HG03139 (cell line): ENCODE measurements around the gene GALNT17.

ENCODE experiments used
- ATAC-seq: cut with Tn5 transposase; IDR thresholded peaks from one replicate; pipeline ENCODE4 v1.9.1; 2021; ENCODE audit not compliant: unreplicated experiment

The GALNT17 gene

DNA sequence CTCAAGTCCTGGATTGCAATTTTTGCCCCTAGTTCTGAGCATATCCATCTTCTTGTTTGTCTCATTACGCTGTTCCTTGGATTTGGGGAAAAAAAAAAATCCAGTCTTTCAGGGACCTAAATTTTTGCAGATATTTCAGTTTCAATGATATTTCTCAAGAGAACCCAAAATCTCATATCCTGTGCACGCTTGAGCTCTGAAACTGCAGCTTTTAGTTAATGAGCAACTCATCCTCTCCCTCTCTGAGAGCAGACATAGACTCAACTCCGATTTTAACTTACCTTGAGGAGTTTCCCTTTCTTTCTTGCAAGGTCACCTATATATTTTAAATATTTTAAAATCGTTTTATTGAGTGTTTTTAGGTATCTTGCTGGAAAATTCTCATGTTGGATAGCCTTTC lies 200.3 kb downstream of the GALNT17 start:
- no peak for ATAC-seq

DNA sequence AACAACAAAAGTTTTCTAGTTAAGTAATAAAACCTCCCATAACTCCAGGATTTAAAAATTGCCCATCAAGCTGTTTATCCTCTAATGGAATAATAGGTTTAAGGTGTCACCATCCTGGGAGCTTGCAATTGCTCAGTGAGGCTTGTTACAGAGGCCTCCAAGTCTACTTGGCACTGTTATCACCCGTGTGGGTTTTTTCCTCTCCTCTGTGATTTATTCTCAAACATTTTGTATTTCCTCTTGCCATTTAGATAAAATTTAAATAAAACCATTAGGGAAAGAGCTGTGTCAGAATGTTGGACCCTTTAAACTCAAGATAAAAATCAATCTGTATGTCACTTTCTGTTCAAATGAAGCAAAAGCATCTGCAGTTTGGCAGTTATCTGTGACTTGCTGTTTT lies 202.6 kb downstream of the GALNT17 start:
- ATAC-seq = no peak

DNA sequence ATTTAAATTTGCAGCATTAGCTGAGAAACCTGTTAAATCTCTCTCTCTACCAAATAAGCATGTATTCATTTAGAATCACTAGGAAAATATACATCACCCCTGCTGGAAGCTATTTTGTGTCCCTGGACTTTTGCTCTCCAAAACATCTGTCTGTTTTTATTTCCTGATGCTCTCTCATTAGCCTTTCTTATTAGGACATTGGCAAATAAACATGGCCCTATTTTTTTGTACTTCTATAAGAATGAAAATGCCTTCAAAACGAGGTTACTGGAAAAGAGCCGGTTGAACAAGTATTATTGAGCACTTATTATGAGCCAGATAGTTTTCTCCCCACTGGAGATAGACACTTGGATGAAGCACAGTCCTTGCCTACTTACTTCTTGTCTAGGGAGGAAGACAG lies 206.9 kb downstream of the GALNT17 start:
- no peak for ATAC-seq

DNA sequence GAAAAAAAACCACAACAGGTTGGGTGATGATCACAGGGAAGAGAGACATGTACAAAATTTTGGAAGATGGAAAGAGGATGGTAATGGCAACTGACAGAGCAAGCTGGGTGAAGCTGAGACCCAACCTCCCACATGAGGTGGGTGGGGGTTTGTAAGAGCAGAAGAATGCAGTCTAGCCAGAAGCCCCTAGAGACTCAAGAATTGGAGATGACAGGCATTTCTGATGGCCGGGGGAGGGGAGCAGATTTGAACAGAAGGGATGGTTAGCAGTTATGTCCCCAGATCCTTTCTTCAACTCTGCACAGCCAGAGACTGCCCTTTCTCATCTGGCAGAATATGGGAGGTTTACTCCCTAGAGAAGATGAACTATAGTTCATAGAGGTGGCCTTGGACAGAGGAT lies 208.0 kb downstream of the GALNT17 start:
- no peak for ATAC-seq

DNA sequence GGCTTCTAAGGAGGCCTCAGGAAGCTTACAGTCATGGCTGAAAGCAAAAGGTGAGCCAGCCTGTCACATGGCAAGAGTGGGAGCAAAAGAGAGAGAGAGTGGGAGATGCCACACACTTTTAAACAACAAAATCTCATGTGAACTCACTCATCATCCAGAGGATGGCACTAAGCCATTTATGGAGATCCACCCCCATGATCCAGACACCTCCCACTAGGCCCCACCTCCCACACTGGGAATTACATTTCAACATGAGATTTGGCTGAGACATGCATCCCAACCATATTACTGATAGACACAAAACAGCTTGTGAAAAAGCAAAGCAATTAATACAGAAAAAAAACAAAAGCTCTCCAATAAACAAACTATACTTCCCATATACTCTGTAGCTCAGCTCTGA lies 210.3 kb downstream of the GALNT17 start:
- ATAC-seq = no peak

DNA sequence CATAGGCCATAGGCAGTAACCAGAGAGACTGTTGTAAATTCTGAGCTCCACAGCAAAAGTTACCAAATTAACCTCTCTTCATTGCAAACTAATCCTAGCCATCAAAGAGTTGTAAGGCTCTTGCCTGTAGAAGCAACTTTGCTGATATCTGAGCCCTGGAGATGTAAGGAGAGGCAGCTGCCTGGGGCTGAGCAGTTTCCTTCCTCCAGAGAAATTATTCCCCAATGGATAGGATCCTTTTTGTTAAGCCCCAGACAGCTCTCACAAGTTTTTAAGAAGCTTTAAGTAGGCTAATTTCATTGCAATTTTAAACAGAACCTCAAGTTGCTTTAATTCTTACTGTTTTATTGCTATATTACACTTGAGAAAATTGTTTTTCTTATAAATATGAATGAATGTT lies 211.1 kb downstream of the GALNT17 start:
- no peak for ATAC-seq

DNA sequence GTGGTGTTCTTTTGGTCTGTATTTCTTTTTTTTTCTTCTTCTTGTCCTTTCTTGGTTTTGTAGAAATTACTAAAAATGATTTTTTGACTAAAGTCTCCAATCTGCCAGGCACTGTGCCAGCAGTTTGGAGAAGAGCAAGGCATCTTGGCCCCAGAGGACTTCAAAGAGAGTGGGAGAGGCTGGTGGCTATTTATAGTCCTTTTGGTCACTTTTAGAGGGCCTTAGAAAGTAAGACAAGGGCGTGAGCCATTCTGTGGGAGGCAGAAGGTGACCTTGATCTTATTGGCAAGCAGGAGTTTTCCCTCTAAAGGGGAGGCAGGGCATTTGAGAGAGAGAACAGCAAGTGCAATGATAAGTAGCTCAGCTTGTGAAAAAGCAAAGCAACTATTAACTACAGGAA lies 211.9 kb downstream of the GALNT17 start:
- ATAC-seq = no peak

DNA sequence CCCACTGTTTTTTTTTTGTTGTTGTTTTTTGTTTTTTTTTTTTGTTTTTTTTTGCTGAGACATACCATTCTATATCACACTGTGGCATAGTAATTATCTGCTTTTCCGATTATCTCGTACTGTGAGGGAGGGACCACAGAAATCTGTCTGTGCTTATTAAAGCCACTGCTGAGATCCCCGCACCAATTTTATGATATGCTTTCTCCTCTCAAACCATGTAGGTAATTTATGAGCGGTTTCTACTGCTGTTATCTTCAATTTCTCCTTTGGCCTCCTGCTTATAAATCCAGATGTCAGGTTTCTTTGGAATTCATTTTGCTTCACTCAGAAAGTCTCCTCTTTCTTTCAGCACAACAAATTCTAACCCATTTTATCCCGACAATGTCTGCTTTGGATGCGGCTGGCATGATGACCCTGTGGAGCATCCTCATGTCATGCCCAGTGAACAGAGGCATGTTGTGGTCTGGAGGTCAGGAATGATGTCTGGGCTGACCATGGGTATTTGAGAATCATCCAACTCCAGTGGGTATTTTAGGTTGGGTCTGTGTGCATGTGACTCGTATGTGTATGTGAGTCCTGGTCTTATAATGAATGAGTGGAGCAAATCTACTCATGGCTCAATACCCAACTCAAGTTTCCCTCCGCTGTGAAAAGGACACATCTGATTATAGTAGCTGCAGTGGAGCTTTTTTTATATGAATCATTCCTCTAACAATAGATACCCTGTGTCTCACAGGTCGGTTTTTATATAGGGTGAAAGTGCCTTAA lies 213.4 kb downstream of the GALNT17 start:
- ATAC-seq = no peak

DNA sequence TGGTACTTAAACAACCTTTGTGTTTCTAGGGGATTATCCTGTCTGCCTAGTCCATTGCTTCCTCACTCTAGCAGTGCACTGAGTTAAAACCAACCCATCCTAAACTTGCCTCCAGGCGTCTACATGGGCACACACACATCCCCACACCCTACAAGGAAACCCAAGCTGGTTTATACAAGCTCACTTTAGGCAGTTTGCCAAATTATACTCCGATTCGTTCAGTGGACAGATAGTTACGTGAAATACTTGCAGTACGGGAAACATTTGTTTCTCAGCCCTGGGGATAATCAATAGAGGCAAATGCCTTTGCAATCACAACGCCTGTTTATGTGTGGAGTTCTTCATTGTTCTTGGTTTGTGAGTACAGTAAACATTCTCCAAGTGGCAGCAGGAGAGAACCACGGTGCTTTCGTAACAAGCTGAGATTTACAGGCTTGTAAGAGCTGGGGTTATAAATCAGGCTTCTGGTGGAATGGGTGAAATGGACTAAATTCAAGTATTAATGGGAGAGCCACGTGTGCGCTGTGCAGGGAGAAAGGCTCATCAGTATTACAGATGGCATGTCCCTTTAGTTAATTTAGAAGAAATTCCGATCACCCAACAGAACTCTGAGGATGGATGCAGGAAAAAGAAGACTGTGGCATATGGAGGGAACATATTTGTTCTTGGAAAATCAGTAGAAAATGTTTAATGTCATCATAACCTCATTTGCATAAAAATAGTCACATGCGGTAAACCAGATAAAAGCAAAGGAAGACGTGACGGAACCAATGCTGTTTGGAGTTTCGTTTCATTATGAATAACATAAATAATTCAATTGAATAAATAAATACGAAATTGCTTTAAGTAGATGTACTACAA lies 217.1 kb downstream of the GALNT17 start:
- no peak for ATAC-seq

DNA sequence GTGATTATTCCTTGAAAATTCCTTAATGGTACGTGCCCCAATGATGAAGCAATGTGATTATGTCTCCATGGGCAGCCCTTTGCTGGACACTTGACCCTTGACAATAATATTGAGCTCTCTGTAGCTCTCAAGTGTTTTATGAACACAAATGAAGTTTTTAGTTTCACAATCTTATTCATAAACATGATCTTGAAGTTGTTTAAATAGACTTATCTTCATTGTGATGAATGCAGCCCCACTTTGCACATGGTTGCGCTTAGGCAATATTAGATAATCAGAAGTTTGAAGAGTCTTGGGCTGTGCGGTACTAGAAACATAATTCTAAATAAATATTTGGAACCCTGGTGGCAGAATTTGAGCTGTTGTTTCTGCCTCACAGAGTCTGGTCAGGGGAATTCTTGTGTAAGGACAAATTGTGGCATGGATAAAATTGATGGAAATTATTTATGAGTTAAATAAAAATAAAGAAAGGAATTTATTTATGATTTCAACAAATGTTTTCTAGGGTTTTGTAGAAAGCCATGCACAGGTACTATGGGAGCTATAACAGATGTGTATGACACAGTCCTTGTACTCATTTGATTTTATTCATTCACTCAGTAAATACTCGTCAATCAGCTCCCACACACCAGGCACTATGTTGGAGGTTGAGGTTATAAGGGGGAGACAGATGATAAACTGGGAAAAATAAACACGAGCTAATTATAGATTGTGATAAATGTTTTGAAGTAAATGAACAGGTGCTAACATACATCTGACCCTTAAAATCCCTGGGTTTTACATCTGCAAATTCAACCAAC lies 217.9 kb downstream of the GALNT17 start:
- no peak for ATAC-seq

DNA sequence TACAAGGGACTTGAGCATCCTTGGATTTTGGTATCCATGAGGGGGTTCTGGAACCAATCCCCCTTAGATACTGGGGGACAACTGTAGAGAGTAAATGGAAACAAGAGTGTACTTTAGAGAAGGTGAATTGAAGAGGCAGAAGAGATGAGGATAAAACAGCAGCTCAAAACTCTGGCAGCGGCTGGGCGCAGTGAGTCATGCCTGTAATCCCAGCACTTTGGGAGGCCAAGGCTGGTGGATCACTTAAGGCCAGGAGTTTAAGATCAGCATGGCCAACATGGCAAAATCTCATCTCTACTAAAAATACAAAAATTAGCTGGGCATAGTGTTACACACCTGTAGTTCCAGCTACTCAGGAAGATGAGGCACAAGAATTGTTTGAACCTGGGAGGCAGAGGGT lies 218.7 kb downstream of the GALNT17 start:
- no peak for ATAC-seq

DNA sequence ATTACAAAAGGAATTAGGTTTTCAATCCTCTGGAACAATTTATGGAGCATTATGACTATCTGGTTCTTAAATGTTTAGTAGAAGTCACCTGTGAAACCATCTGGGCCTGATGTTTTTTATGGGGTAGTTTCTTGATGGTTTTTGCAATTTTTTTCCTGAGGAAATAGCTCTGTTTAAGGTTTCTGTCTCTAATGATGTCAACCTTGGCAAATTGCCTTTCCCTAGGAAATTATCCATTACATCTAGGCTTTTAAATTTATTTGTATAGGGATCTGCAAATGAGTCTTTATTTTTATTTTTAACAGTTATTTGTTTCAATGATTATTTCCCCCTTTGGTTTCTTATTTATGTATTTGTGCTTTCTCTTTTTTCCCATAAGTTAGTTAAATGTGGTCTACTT lies 222.8 kb downstream of the GALNT17 start:
- no peak for ATAC-seq

DNA sequence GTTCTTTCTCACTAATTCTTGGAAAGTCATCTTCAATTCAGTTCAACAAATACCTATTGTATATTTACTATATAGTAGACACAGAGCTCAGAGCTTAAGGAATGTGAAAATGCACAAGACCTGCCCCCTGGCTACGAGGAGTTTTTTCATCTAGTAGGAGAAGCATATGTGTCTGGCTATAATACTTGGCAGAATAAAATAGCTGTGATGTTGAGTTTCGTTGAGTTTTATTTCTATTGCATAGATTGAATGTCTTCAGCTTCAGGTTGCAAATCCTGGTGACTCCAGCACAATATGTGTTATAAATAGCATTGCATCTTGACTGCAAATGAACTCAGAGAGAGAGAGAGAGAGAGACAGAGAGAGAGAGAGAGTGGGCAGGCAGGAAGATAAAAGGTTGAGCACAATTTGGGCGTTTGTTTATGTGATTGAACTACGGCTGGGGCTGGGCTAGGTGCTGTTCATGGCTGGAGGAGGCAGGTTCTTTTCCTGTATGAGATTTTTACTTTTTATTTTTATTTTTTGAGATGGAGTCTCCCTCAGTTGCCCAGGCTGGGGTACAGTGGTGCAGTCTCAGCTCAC lies 229.6 kb downstream of the GALNT17 start:
- ATAC-seq = no peak

DNA sequence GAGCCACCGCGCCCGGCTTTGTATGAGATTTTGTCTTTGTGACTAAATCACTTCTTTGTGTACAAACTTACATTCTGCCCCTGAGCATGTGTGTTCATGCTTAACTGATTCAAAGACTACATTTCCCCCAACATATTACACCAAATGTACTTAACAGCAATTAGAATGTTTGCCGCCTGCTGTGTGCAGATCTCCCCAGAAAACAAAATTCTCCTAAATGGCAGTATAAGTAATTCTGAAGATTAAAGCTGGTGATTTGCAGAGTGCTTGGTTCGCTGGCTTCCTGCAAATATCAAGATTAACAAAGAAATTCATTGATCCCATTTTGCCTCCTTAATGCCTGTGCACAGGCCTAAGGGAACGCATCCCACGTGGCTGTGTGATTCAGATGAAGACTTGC lies 230.3 kb downstream of the GALNT17 start:
- ATAC-seq = no peak

DNA sequence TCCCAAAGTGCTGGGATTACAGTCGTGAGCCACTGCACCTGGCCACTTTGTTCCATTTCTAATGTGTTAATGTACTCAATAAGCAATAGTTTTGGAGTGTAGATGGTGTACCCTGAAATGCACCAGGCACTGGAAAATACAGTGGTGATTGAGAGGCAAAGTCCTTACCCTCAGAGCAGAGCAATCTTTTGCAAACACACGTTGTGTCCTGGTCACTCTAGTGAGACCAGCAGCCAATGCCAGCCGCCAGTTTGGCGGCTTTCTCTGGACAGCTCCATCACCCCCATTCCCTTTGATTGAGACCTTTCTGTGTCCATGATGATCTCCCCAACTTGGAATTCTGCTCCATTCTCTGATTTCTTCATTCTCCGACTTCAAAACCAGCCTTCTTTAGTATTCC lies 231.3 kb downstream of the GALNT17 start:
- ATAC-seq = no peak

DNA sequence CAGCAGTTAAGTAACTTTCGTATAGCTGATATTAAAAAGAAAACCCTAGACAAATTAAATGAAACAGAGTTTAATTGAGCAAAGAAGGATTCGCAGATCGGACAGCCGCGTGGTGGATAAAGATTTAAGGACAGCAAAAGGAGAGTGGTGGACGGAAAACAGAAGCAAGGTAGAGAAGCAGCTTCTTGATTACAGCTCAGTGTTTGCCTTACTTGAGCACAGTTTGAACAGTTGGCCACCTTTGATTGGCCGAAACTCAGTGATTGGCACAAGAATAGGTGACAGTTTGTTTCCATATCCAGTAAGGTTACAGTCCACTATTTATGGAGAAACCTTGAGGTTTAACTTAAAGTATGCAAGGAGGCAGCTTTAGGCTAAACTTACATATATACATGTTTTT lies 231.7 kb downstream of the GALNT17 start:
- no peak for ATAC-seq

DNA sequence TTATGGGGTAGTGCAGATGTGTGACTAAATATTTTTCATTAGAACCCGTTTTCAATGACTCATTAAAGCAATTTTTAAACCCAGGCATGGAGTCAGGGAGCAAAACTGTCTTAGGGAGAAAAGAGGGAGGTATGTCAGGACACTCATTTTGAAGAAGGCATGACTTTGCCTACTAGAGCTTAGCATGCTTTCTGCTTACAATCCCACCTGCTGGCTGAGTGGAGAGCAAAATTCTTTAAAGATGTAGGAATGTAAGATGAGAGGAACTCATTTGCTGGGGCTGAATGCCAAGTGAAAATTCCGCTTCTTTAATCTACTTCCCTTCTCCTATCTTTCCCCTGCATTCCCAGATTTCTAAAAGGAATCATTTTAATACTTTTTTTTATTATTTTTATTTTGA lies 232.6 kb downstream of the GALNT17 start:
- no peak for ATAC-seq

DNA sequence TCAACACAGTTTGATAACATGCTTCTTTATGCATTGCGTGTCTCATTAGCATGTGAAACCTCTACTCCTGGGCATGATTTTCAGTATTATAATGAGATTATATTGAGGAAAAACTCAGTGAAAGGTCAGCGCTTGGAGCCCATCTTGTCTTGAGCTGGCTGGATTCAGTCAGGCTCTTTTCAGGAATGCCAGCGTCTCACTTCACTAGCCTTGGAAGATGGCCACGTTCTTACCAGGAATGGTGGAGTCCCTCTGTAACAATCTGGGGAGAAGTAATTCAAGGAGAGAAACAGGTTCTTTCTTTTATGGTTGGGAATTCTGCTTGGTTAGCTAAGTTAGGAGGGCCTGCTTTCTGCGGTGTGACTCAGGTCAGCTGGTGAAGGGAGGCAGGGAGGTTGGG lies 241.0 kb downstream of the GALNT17 start:
- no peak for ATAC-seq

DNA sequence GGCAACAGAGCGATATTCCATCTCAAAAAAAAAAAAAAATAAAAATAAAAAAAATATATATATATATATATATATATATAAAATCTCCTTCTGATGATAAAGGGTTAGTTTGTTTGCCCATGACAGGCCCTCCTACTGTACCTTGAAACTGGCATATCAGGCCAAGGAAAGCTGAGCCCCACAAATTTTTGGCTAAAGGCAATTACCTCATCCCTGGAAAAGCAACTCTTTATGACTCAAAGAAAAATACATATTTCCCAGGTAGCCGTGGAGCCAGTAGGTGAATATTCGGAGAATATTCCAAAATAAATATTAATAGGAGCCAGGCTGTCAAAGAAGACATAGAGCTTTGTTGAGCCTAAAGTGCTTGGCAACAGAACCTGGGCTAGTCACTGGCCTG lies 245.1 kb downstream of the GALNT17 start:
- no peak for ATAC-seq

DNA sequence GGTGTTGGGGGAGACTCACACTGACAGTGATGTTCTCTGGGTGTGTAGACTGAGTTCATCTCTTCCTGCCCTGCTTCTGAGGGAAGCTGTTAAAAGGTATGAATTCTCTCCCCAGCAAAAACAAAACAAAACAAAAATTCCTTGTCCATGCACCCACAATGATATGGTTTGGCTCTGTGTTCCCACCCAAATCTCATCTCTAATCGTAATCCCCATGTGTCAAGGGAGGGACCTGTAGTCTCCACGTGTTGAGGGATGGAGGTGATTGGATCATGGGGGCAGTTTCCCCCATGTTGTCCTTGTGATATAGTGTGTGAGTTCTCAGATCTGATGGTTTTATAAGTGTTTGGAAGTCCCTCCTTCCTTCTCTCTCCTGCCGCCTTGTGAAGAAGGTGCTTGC lies 245.5 kb downstream of the GALNT17 start:
- no peak for ATAC-seq

DNA sequence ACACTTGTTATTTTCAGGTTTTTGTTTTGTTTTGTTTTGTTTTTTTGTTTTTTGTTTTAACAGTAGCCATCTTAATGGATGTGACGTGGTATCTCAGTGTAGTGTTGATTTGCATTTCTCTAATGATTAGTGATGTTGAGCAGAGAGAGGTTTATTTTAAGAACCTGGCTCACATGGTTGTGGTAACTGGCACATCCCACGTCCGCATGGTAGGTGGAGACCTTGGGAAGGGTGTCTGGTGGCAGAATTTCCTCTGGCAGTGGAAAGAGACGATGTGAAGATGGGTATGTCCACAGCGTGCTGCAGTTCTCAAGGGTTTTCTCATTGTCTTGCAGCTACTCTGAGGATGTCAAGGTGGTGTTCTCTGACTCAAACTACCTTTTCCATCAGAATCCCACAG lies 252.2 kb downstream of the GALNT17 start:
- no peak for ATAC-seq
